ENCODE measurements around the gene CTDP1. TPM values are rescaled to one million over a fixed set of nuclear protein-coding genes. Genes with fewer than 3 reads are reported as not detected.

Gene CTDP1
- total and polyA plus RNA-seq, 9 of the 15 experiments (the other 6 are each of a cell fraction or from before 2014, with no cell fraction given): 0.07 to 19.2 (median 4.0) TPM

DNA sequence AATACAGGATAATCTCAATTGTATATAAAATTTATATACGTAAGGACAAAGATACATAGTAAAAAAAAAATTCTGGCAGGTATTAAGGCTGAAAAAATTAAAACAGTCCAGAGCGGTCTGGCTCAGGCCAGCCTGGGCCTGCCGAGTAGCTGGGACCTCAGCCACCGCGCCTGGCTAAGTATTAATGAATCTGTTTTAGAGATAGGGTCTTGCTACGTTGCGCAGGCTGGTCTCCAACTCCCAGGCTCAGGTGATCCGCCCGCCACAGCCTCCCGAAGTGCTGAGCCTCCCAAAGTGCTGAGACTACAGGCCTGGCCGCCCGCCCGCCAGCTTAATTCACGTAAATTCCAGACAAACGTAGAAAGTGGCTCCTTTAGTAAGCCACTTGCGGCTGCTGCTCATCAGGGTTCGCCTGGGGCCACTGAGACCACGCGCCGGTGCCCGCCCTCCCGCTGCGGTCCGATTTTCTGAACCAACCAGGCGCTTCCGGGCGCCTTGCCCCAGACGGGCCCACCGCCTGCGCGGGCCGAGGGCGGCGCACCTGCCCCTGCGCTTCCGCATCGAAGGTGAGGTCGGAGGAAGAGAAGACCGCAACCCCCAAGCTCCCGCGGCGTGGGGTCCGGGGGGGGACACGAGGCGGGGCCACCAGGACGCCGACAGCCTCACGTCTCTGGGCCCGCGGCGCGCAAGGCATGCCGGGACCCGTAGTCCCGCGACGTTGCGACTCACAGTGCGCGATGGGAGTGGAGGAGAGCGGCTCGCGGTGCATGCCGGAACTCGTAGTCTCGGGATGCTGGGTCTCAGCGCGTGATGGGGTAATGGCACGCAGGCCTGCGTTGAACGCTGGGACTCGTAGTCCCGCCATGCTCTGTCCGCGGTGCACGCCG is 695 bp upstream of the CTDP1 start (continued):
- TF ChIP-seq CBX5 (IDR thresholded peaks at IDR 0.05; ENCODE audit: borderline replicate concordance, low read depth) (no peak), RBM14 (IDR thresholded peaks at IDR 0.05; ENCODE audit: borderline replicate concordance, insufficient read depth, low read depth, low read length) (no peak), ZNF764 (CRISPR knock-in tag; IDR thresholded peaks at IDR 0.05; ENCODE audit: low read depth) (no peak), ZBTB2 (IDR thresholded peaks at IDR 0.05) (no peak), TSHZ1 (CRISPR knock-in tag; IDR thresholded peaks at IDR 0.05) (no peak), SETDB1 (IDR thresholded peaks at IDR 0.05; ENCODE audit: low read length) (no peak), TAF9B (IDR thresholded peaks at IDR 0.05; ENCODE audit: partially characterized antibody) (no peak), NELFE (IDR thresholded peaks at IDR 0.05; ENCODE audit: insufficient read depth, insufficient read length) (no peak), TRIM28 (IDR thresholded peaks at IDR 0.05) (no peak), LCOR (CRISPR knock-in tag; IDR thresholded peaks at IDR 0.05) (no peak), NEUROD1 (IDR thresholded peaks at IDR 0.05; ENCODE audit: borderline replicate concordance, low read depth, low read length, partially characterized antibody) (no peak), SFPQ (IDR thresholded peaks at IDR 0.05; ENCODE audit: low read depth, low read length) (no peak), ZC3H8 (IDR thresholded peaks at IDR 0.05) (no peak), ZBTB7A (IDR thresholded peaks at IDR 0.05; ENCODE audit: borderline replicate concordance, control insufficient read depth, low read depth, low read length) (peak; percentile 87; the same call in 1 of the 2 replicates), POLR2H (tag; IDR thresholded peaks at IDR 0.05; ENCODE audit: low read depth) (peak; percentile 40; the same call in 1 of the 2 replicates), ZNF184 (CRISPR knock-in tag; IDR thresholded peaks at IDR 0.05) (no peak)
- TF ChIP-seq, protein P1, sequence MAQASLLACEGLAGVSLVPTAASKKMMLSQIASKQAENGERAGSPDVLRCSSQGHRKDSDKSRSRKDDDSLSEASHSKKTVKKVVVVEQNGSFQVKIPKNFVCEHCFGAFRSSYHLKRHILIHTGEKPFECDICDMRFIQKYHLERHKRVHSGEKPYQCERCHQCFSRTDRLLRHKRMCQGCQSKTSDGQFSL (CRISPR knock-in tag; IDR thresholded peaks at IDR 0.05): peak; percentile 83
- TF ChIP-seq, protein P1 (tag; IDR thresholded peaks at IDR 0.05): 0 out of 4 replicates have a peak, but pooled peaks of 1 of the 2 experiments have one; percentile 67
